22Rv1 (cell line): Measurements from ENCODE around the gene RPL19.

Source experiments
- H3K27ac ChIP-seq: fragments of 450-650 bp; 2 replicates; pipeline ENCODE4 v1.5.1; 2017
- ZFX ChIP-seq: fragments of 450-650 bp; IDR thresholded peaks from 2 replicates; pipeline ENCODE4 v1.6.1; 2017; ENCODE audit warnings: antibody characterized with exemption, borderline replicate concordance
- TF ChIP-seq, protein P1 (sequence below): fragments of 450-650 bp; IDR thresholded peaks from 2 replicates; pipeline ENCODE4 v1.5.1; 2017; ENCODE audit warnings: mild to moderate bottlenecking

RPL19 gene

DNA sequence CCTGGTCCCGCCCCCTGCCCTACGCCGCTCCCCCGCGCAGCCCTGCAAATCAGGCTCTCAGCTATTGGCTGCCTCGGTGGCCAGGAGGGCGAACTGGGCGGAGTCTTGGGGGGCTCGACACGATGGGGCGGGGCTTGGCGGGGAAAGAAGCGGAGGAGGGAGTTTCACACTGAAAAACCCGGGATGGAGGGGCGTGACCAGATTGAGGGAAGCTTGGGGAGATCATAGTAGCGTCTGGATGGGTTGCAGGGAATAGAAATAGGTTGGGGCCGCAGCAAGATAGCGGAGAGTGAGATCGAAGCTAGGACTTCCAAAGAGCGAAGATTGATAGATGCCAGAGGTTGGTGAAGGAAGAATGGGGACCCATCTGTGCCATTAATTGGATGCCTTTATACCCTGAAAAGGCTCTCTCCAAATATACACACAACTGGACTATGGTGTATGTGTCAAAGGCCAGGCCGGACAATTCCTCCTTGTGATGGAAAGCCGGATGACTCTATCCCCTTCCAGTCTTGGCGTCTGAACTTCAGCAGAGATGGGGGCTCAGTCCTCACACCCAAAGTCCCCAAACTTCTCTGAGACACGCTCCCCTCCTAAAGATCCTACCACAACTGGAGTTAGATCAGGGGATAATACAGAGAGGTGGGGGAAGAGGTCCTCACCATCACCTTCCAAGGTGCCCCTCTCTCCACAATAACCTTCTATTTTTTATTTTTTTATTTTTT is 26.0 kb downstream of the RPL19 start:
- TF ChIP-seq, protein P1, sequence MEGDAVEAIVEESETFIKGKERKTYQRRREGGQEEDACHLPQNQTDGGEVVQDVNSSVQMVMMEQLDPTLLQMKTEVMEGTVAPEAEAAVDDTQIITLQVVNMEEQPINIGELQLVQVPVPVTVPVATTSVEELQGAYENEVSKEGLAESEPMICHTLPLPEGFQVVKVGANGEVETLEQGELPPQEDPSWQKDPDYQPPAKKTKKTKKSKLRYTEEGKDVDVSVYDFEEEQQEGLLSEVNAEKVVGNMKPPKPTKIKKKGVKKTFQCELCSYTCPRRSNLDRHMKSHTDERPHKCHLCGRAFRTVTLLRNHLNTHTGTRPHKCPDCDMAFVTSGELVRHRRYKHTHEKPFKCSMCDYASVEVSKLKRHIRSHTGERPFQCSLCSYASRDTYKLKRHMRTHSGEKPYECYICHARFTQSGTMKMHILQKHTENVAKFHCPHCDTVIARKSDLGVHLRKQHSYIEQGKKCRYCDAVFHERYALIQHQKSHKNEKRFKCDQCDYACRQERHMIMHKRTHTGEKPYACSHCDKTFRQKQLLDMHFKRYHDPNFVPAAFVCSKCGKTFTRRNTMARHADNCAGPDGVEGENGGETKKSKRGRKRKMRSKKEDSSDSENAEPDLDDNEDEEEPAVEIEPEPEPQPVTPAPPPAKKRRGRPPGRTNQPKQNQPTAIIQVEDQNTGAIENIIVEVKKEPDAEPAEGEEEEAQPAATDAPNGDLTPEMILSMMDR, result no peak
- TF ChIP-seq ZFX, result no peak
- no peak overlapping the region for H3K27ac ChIP-seq

DNA sequence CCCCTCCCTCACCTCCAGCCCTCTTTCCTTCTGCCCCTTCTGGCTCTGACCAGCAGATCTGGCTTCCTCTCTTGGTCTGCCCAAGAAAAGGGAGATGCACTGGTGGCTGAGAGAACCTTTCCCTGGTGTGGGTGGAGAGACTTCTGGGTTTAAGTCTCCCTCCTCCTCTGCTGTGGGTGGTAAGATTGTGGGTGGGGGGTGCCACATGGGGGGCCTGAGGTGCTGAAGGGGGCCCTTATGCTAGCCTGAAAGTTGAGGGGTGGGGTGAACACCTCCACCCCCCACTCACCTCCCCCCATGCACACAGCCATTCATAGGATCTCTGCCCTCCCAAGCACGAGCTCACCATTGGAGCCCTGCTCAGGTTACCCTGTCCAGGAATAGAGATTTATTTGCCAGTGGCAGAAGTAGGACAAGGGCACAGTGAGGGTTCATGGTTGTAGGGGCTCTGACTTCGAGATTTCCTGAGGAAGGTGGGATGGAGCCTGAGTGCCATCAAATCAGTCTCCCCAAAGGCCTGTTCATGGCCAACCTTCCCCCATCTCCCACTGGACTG is 27.4 kb downstream of the RPL19 start:
- TF ChIP-seq ZFX, result no peak
- TF ChIP-seq, protein P1, result no peak

DNA sequence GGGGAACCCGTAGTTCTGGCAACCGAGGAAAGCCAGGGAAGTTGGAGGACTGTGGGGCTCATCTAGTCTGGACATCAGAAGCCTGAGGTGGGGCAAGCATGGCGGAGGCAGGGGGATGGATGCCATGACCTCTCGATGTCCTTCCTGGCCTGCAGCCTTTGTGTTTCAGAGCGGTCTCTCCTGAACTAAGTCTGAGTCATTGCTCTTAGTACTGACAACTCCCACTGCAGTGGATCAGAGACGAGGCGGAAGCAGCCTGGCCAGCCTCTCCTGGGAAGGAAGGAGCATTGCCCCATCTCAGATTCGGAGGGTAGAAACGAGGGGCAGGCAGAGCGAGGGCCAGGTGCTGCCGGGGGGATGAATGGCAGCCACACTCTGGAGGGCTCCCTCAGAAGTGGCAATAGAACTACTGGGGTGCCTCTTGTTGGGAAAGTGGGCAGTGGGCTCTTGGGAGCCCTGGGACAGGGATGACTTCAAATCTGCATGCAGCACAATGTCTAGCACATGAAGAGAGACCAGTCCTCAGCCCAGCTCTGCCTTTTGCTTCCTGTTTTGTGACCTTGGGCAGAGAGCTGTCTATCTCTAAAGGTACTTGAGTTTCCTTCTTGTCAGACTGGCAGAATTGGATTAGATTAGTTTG is 29.3 kb downstream of the RPL19 start:
- no peak overlapping the region for H3K27ac ChIP-seq
- TF ChIP-seq, protein P1, result no peak
- TF ChIP-seq ZFX, result no peak

More for the DNA sequence above, 27.4 kb downstream of the RPL19 start:
- no peak overlapping the region for H3K27ac ChIP-seq

DNA sequence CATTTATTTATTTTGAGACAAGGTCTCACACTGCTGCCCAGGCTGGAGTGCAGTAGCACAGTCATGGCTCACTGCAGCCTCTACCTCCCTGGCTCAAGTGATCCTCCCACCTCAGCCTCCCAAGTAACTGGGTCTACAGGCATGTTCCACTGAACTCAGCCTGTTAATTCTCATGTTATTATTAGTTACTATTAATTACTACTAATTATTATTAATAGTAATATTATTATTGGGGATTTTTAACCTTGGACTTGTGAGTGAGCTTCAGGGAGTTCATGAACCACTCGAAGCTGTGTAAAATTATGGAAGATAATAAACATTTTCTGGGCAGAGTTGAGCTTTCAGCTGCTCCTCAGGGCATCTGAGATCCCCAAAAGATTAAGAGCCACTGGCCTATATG is 30.3 kb downstream of the RPL19 start:
- TF ChIP-seq, protein P1, result no peak
- TF ChIP-seq ZFX, result no peak
- H3K27ac ChIP-seq, result no peak overlapping the region

DNA sequence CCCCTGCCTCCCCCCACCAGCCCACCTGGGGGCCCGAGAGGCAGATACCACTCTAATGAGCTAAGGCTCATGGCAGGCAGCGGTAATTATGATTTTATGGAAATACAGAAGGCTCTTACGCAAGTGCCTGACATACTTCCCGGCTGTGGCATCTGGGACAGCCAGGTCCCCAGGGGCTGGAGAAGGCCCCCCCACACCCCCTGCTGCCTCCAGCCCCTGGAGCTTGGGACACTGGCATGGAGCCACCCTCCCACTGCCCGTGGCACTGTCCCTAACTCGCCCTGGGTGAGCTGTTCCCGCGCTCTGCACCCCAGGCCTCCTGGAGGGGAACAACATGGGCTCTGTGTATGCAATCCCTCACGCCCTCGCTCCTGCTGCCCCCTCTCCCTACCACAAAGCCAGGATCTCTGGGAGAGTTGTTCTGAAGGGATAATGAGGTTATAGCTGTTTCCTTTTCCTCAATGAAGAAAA is 31.0 kb downstream of the RPL19 start:
- H3K27ac ChIP-seq, result no peak overlapping the region
- TF ChIP-seq, protein P1, result no peak
- no peak for TF ChIP-seq ZFX

DNA sequence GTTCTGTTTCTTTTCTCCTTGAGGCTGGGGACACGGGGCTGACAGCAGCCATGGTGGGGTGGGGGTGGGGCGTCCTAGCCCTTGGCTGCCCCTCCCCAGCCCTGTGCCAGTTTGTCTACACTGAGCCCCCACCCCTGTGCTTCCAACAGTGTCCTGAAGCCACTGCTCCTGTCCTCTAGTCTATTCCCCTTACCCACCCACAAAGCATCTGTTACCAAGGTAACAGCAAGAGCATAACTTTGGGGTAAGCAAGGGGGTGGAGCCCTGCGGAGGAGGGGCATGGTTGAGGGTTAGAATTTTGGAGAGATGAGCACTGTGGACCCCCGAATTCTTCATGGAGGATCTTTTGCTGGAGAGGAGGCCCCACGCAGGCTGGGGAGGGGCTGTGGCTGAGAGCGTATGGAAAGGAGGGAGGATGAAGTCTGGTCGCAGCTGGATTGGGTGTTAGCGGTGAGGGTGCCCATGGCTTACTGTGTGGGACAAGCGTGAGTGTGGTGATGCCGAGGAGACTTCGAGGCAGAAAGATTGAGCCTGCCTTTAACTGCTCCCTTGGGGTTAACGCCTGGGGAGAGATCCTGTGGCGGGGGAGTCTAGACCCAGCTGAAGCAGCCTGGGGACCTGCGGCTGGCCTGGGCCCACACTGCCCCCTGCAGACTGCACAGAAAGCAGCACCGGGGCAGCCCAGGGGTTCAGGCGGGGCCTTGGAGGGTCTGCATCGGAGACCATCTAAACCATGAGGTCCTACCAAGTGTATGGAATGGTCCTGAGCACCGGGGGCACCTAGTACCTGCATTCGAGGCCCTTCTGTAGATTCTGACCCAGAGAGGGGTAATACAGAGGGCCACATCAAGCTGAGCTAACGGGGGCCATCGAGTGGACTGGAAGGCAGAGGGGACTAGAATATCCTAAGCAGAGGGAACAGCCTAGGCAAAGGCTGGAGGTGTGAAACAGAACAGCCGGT is 31.8 kb downstream of the RPL19 start:
- TF ChIP-seq, protein P1, result peak; percentile 85
- TF ChIP-seq ZFX, result no peak
- H3K27ac ChIP-seq, result no peak overlapping the region
